Measurements from ENCODE around the gene SYNE2. TPM values are rescaled to one million over a fixed set of nuclear protein-coding genes. Genes with fewer than 3 reads are reported as not detected.
"Not testable (repeated sequence)": the region's sequence is repeated elsewhere in the genome, so short reads cannot be mapped to it uniquely, and the experiment has no call there.

The SYNE2 gene
- total RNA-seq, 2 donors from 2014 or later: 39.4 to 41.0 TPM

DNA sequence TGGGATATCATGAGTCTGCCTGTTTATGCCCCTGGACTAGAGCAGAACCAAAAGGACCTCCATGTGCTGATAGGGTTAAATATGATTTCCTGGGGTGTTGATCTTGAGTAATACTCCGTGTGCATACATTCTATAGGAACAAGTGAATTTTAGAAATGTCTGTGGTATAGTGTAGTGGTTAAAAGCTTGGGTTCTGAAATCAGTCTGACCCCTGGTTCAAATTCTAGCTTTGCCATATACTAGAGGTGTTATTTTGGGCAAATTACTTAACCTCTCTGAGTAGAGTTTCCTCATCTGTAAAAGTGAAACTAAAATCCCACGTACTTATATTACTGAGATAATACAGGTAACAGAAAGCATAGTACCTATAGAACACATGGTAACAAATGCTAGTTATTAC is 12.0 kb downstream of the SYNE2 start:
- not testable (repeated sequence) for H3K36me3 Mint-ChIP-seq; H3K9me3 Mint-ChIP-seq; DNase-seq (ENCODE audit: low spot score in 2 of 2)
- peak overlapping the region; percentile 99 for H3K27ac Mint-ChIP-seq
- peak; percentile 76 to 78 for ATAC-seq

DNA sequence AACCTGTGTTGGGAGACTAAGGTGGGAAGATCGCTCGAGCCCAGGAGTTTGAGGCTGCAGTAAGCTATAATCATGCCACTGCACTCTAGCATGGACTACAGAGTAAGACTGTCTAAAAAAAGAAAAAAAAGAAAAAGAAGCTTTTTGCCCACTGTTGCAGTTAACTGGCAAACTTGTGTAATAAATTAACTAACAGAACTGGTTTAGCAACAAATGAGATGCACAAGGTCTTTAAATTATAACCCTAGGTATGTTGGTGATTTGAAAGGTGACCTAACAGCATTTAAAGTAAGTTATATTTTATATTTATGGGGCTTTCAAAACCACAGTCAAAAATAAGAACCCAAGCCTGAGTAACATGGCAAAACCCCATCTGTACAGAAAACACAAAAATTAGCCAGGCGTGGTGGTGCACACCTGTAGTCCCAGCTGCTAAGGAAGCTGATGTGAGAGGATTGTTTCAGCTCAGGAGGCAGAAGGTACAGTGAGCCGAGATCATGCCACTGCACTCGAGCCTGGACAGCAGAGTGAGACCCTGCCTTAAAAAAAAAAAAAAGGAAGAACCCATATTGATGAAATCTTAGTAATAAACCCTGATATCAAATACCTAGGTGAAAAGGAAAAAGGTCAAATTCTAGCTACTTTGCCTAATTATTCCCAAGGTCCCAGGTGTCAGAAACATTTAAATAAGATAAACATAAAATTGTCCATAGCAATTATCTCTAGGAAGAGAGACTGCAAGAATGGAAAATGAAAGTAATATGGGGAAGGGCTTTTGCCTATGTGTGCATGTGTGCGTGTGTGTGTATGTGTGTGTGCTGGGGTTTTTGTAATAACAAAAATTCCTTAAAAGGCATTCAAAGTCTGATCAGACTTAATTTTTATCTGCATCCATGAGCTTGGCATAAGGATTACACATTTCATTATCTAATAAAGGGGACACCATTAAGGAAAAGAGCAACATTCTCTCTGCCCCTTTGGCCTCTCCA is 15.4 kb downstream of the SYNE2 start:
- H3K36me3 Mint-ChIP-seq: peaks cover 0 to 6% of the 10 kb centered on the region in 2 donors
- H3K9me3 Mint-ChIP-seq: no peaks in the 10 kb centered on the region
- peak overlapping the region in 1 of 2 donors; percentile 69 for H3K27ac Mint-ChIP-seq
- ATAC-seq (no peak), DNase-seq (ENCODE audit: low spot score in 2 of 2) (no peak)

DNA sequence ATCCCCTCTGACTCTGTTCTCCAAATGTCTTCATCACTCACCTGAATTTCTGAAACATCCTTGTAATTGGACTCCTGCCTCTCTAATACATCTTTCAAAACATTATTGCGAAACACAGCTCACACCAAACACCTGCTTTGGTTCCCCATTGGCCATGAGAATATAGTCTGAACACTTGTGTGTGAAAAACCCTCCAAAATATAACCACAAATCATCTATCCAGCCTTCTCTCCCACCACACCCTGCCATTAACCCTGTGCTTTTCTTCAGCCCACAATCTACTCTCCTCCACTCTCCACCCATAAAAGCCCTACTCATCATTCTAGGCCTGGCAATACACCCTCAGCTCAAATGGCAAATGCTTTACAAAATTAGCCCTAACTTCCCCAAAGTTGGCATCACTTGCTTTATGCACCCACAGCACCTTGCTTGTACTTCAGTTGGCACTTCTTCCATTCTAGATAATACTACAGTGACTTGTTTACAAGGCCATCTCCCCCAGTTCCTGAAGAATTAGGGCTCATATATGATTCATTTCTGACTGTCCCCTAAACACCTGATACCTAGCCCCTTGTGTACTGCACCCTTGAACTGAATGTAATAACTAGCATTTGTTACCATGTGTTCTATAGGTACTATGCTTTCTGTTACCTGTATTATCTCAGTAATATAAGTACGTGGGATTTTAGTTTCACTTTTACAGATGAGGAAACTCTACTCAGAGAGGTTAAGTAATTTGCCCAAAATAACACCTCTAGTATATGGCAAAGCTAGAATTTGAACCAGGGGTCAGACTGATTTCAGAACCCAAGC is 17.3 kb downstream of the SYNE2 start:
- not testable (repeated sequence) for H3K9me3 Mint-ChIP-seq; DNase-seq (ENCODE audit: low spot score in 2 of 2); H3K36me3 Mint-ChIP-seq
- peak; percentile 89 to 93 for ATAC-seq
- H3K27ac Mint-ChIP-seq: peak overlapping the region; percentile 69 to 81

DNA sequence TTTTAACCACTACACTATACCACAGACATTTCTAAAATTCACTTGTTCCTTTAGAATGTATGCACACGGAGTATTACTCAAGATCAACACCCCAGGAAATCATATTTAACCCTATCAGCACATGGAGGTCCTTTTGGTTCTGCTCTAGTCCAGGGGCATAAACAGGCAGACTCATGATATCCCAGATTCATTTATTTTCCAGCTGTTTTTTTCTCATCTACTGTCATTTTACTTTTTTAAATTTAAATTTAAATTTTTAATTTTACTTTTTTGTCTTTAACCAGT is 17.9 kb downstream of the SYNE2 start:
- not testable (repeated sequence) for DNase-seq (ENCODE audit: low spot score in 2 of 2); H3K36me3 Mint-ChIP-seq; ATAC-seq; H3K27ac Mint-ChIP-seq; H3K9me3 Mint-ChIP-seq

DNA sequence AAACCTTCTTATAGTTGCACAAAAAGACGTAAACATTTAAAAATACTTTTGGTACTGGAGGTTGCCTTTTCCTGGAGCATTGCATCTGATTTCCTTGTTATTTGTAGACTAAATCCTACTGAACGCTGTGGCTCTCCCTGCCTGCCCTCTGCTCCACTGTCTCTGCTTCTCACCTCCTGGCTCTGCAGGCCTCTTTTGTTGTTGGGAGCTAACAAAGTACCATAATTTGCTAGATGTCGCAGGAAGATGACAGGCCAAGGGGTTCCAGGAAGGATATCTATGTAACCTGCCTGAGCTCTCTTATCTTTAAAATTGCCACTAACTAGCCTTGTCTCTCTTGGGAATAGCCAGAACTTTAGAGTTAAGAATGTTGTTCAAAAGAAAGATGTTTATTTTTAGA is 21.4 kb downstream of the SYNE2 start:
- DNase-seq (ENCODE audit: low spot score in 2 of 2): no peak
- Mint-ChIP-seq H3K36me3 (no peaks in the 10 kb centered on the region), H3K9me3 (no peaks in the 10 kb centered on the region), H3K27ac (no peak overlapping the region)
- no peak for ATAC-seq

DNA sequence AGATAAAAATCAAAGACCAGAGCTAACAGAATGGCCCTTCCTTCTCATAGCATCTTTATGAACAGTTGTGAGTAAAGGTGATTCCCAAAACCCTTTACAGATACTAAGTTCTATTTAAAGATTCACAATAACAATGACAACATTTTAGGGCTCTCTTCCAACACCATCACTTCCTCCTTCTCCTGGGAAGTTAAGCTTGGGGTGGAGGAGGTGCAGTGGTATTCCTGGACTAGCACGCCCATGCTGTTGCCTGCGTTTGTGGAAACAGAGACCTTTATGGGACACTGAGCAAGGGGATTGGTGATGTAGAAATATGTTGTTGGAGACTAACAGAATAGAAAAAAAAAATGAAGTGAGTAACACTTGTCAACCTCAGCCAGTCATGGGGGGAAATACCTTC is 22.5 kb downstream of the SYNE2 start:
- Mint-ChIP-seq H3K9me3 (no peaks in the 10 kb centered on the region), H3K36me3 (no peaks in the 10 kb centered on the region), H3K27ac (no peak overlapping the region)
- ATAC-seq: no peak
- DNase-seq (ENCODE audit: low spot score in 2 of 2): no peak

DNA sequence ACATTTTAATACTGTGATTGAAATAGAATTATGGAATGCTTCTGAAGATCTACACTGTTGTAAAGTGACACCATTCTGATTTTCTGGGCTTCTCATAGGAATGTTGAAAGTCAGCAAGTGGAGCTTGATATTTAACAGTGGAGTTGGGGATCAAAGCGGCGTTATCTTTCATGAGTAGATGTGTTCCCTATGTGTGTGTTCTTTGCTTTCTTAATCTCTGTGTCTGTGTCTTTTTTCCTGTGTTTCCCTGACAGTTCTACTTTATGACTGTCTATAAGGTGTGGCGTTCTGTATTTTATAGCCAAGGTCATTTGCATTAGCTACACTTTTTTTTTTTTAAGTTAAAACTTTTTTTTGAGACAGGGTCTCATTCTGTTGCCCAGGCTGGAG is 24.7 kb downstream of the SYNE2 start:
- Mint-ChIP-seq H3K27ac (no peak overlapping the region), H3K36me3 (no peaks in the 10 kb centered on the region), H3K9me3 (no peaks in the 10 kb centered on the region)
- no peak for DNase-seq (ENCODE audit: low spot score in 2 of 2)
- no peak for ATAC-seq

DNA sequence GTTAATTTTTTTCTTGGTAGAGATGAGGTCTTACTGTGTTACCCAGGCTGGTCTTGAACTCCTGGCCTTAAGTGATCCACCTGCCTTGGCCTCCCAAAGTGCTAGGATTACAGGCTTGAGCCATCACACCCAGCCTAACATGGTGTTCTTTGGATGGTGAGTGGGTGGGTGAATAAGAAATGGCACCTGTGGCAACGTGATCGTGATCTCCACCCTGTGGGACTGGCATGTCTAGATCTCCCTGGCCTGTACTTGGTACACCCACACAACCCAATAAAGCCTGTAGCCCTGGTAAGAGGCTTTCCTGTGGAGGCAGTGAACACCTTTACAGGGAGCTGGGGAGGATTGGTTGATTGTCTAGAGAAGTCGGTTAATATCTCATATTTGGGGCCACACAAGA is 25.2 kb downstream of the SYNE2 start:
- DNase-seq (ENCODE audit: low spot score in 2 of 2): no peak
- H3K36me3 Mint-ChIP-seq: no peaks in the 10 kb centered on the region
- H3K9me3 Mint-ChIP-seq: no peaks in the 10 kb centered on the region
- ATAC-seq: no peak
- no peak overlapping the region for H3K27ac Mint-ChIP-seq

DNA sequence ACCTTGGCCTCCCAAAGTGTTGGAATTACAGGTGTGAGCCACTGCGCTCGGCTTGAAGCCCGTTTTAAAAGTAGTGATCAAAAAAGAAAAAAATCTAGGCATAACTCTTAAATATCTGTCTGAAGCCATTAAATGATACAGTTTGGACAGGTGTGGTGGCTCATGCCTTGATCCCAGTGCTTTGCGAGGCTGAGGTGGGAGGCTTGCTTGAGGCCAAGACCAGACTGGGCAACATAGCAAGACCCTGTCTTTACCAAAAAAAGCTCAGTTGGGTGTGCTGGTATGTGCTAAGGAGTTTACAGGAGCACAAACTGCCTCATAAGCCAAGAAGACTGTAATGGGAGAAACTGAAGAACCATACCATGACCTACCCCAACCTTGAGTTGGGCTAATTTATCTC is 26.0 kb downstream of the SYNE2 start:
- no peaks in the 10 kb centered on the region for H3K9me3 Mint-ChIP-seq
- H3K27ac Mint-ChIP-seq: no peak overlapping the region
- no peaks in the 10 kb centered on the region for H3K36me3 Mint-ChIP-seq
- no peak for DNase-seq (ENCODE audit: low spot score in 2 of 2)
- no peak for ATAC-seq

DNA sequence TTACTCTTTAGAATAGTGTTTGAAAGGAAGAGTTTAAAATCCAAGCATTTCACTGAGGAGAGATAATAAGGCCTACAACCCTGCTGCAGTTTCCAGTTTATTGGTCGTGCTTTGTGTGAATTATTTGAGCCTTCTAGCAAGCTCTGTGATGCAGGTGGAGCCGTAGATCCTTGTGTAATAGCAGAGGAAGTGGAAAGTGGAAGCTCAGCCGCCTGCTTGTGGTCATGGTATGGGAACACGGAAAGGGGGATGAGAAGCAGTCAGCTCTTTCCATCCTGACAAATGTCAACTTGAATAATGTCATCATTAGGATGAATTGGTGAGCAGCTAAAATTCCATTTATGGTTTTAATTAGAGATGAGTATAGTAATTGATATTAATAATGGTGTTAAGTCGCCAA is 29.1 kb downstream of the SYNE2 start:
- no peaks in the 10 kb centered on the region for H3K36me3 Mint-ChIP-seq
- no peak overlapping the region for H3K27ac Mint-ChIP-seq
- H3K9me3 Mint-ChIP-seq: no peaks in the 10 kb centered on the region
- no peak for DNase-seq (ENCODE audit: low spot score in 2 of 2)
- no peak for ATAC-seq

DNA sequence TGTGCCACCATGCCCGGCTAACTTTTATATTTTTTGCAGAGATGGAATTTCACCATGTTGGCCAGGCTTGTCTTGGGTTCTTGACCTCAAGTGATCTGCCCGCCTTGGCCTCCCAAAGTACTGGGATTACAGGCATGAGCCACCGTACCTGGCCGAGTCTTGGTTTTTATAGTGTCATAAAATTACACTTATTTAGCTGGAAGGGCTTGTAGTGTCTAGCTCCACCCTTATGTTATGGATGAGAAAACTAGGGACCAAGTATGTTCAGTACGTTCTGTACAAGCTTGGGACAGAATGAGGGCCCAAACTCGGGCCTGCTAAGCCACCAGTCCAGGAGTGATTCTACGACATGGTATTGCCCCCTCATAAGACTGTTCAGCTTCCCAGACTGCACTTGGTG is 35.1 kb downstream of the SYNE2 start:
- ATAC-seq (no peak), DNase-seq (ENCODE audit: low spot score in 2 of 2) (no peak)
- H3K36me3 Mint-ChIP-seq: no peaks in the 10 kb centered on the region
- H3K9me3 Mint-ChIP-seq: no peaks in the 10 kb centered on the region
- no peak overlapping the region for H3K27ac Mint-ChIP-seq

DNA sequence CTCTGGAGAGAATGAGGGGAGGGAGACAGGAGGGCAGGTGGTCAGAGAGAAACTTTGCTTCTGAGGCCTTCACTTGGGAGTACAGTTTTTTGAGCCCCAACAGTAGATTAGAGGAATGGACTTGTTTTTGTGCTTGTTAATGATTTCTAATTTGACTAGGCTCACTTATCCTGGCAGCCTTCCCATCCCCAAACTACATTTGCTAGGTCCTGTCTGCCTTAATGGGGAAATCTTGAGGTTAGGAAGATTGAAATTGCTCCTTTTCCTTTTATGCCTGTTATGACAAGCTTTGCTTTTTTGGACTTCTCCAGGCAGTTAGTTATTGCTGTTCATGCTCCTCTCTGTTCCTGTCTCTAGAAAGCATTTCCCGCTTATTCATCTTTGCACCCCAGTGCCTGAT is 37.7 kb downstream of the SYNE2 start:
- ATAC-seq: no peak
- Mint-ChIP-seq H3K36me3 (no peaks in the 10 kb centered on the region), H3K27ac (no peak overlapping the region)

DNA sequence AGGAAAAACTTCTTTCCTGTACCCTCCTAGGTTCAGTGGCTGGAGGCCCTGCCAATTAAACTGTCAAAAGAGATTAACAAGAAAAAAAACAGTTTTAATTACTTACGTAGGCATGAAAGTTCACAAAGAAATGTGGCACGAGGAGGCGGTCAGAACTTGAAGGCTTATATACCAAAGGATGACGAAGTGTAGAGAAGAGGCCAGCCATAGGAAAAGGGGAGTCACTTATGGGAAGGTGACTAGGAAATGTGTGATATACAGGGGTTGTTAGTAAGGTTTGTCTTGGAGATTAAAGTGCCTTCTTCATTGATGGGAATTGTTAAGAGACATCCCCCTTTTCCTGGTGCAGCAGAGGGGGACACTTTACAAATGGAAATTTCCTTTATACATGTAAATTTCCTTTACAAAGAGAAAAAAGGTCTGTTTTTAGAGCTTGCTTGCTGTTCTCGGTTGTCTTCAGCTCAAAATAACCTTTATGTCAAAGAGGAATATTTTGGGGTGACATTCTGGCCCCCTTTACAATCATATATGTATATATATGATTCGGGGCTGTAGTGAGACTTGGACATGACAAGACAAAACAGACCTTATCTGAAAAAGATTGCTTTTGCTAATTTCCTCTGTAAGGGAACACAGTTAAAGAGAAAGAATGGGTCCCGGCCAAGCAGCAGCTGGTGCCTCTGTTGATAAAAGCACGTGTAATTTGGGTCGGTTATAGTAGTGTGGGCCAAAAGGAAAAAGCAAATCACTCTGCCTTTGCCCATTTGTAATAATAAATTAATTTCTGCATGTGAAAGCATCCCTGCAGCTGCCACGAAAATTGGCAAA is 38.6 kb downstream of the SYNE2 start:
- ATAC-seq (no peak), DNase-seq (ENCODE audit: low spot score in 2 of 2) (no peak)
- Mint-ChIP-seq H3K27ac (no peak overlapping the region), H3K36me3 (no peaks in the 10 kb centered on the region), H3K9me3 (no peaks in the 10 kb centered on the region)

More for the DNA sequence above, 37.7 kb downstream of the SYNE2 start:
- H3K9me3 Mint-ChIP-seq: no peaks in the 10 kb centered on the region
- DNase-seq (ENCODE audit: low spot score in 2 of 2): no peak

DNA sequence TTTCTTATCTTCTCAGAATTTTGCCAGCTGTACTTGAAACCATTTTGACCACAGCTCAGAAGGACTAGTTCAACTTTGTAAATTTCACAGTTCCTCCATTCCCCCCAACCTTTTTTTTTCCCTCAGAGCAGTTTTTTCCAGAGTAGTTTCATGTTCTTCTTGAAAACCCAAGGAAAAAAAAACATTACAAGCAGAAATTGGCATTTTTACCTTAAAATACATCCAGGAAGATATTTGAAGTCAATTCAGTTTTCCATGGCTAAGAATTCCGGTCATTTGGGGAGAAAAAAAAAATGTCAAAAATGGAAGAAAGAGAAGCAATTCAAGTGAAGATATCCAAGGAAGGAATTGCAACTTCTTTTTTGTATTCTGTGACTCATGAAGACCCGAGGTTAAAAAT is 39.5 kb downstream of the SYNE2 start:
- H3K9me3 Mint-ChIP-seq: no peaks in the 10 kb centered on the region
- H3K27ac Mint-ChIP-seq: no peak overlapping the region
- DNase-seq (ENCODE audit: low spot score in 2 of 2) (no peak), ATAC-seq (no peak)
- no peaks in the 10 kb centered on the region for H3K36me3 Mint-ChIP-seq

DNA sequence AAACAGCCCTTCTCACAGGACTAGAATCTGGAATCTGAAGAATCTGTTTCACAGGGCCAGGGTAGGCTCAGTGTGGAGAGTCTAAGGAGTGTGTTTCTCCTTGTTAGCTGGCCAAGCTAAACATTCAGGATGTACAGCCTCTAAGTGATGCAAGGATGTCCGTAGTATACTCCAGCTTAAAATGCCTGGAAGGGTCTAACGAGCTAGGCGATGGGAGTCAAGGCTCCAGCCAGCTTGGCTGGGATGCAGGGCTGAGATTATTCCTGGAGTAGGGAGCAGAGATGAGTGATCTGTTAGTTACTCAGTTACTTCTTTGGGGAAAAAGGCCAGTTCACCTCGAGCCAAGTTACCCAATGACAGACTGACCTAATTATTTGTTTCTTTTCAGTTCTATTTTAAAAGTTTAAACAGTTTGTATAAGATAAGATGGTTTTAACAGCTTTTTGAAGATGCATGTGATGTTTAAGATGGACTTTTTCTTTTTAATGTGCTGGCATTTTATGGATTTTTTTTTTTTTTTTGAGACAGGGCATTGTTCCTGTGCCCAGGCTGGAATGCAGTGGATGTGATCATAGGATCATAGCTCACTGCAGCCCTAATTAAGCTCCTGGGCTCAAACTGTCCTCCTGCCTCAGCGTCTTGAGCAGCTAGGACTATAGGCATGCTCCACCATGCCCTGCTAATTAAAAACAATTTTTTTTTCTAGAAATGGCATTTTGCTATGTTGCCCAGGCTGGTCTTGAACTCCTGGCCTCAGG is 41.1 kb downstream of the SYNE2 start:
- H3K36me3 Mint-ChIP-seq: no peaks in the 10 kb centered on the region
- no peak for DNase-seq (ENCODE audit: low spot score in 2 of 2)
- no peak for ATAC-seq
- no peaks in the 10 kb centered on the region for H3K9me3 Mint-ChIP-seq
- H3K27ac Mint-ChIP-seq: no peak overlapping the region

DNA sequence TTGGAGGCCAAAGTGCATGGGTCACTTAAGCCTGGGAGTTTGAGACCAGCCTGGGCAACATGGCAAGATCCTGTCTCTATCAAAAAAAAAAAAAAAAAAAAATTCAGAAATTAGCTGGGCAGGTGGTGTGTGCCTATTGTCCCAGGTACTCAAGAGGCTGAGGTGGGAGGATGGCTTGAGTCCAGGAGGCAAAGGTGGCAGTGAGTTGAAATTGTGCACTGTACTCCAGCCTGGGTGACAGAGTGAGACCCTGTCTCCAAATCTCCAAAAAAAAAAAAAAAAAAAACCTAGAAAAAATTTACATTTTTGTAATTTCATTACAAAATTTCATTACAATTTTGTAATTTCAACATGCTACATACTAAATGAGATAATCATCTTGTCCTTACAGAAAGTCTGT is 42.7 kb downstream of the SYNE2 start:
- no peak overlapping the region for H3K27ac Mint-ChIP-seq
- ATAC-seq: no peak
- DNase-seq (ENCODE audit: low spot score in 2 of 2): no peak
- H3K36me3 Mint-ChIP-seq: peaks cover 7% of the 10 kb centered on the region in 2 donors
- H3K9me3 Mint-ChIP-seq: no peaks in the 10 kb centered on the region

Data from activated naive CD4-positive, alpha-beta T cell treated with anti-CD3 and anti-CD28 coated beads, Interleukin-2, amount 50 U/mL, for 72 hours (primary cell).